GM21723 (cell line): ENCODE data around the gene UCP1.
A peak's percentile ranks its signal among the peaks of the same experiment; 100 is the strongest.

ENCODE experiments used
- ATAC-seq: cut with Tn5 transposase; IDR thresholded peaks from one replicate; pipeline ENCODE4 v1.9.1; 2021; ENCODE audit warnings: mild to moderate bottlenecking, moderate library complexity; ENCODE audit not compliant: unreplicated experiment

The UCP1 gene

GRCh38 chr4:140568507-140569306, at the start of gene UCP1:
Gene UCP1 (minus strand): TSS chr4:140568961. CDS start chr4:140568729, 232 bp downstream.
- ATAC-seq: no peak

- no peak for ATAC-seq
Observed at GRCh38 chr4:140617499-140618248, 48.9 kb upstream of the UCP1 start.

GRCh38 chr4:140615451-140615850, 46.7 kb upstream of the UCP1 start:
- ATAC-seq: no peak

- no peak for ATAC-seq
Observed at GRCh38 chr4:140612357-140612756, 43.6 kb upstream of the UCP1 start.

GRCh38 chr4:140611854-140612253, 43.1 kb upstream of the UCP1 start:
- ATAC-seq: no peak

- ATAC-seq: peak; percentile 93
Observed at GRCh38 chr4:140609548-140610425, 41.0 kb upstream of the UCP1 start.

GRCh38 chr4:140607852-140608251, 39.1 kb upstream of the UCP1 start:
- no peak for ATAC-seq

GRCh38 chr4:140604544-140604943, 35.8 kb upstream of the UCP1 start:
- ATAC-seq: no peak

GRCh38 chr4:140603286-140603685, 34.5 kb upstream of the UCP1 start:
- no peak for ATAC-seq

GRCh38 chr4:140602714-140603113, 34.0 kb upstream of the UCP1 start:
- ATAC-seq: no peak

- ATAC-seq: no peak
Observed at GRCh38 chr4:140600408-140600807, 31.6 kb upstream of the UCP1 start.

GRCh38 chr4:140595065-140595464, 26.3 kb upstream of the UCP1 start:
- ATAC-seq: peak; percentile 82

GRCh38 chr4:140584439-140584838, 15.7 kb upstream of the UCP1 start:
- ATAC-seq: no peak

GRCh38 chr4:140581078-140581477, 12.3 kb upstream of the UCP1 start:
- ATAC-seq: no peak

GRCh38 chr4:140579278-140579677, 10.5 kb upstream of the UCP1 start:
- no peak for ATAC-seq

- ATAC-seq: no peak
Observed at GRCh38 chr4:140575489-140575888, 6.7 kb upstream of the UCP1 start.

- no peak for ATAC-seq
Observed at GRCh38 chr4:140571620-140572019, 2.9 kb upstream of the UCP1 start.

- ATAC-seq: no peak
Observed at GRCh38 chr4:140569307-140569638, 512 bp upstream of the UCP1 start.

- no peak for ATAC-seq
Observed at GRCh38 chr4:140559696-140560095, 9.1 kb downstream of the UCP1 start.

- ATAC-seq: no peak
Observed at GRCh38 chr4:140557831-140558435, 10.8 kb downstream of the UCP1 start.
